ENCODE measurements around the gene POLA1. TPM values are rescaled to one million over a fixed set of nuclear protein-coding genes. Genes with fewer than 3 reads are reported as not detected.

POLA1 gene
- total and polyA plus RNA-seq, 2 of the 4 experiments (the other 2 are of a cell fraction) = 4.0 to 15.1 TPM

- Histone ChIP-seq H4K5ac (ENCODE audit: low read depth, low read length) (no peak overlapping the region), H3K14ac (replicated peaks; ENCODE audit: low read depth, low read length) (no peak overlapping the region), H4K20me1 (ENCODE audit: insufficient read depth, low read length) (no peaks in the 10 kb centered on the region), H2BK15ac (ENCODE audit: low read depth, low read length) (no peak overlapping the region), H3K56ac (ENCODE audit: extremely low read depth, insufficient read depth, low read length) (no peak overlapping the region), H3K9me3 (ENCODE audit: control insufficient read depth, insufficient read depth, low read length) (no peaks in the 10 kb centered on the region), H4K8ac (ENCODE audit: low read depth in 2 of 2, low read length in 2 of 2) (no peak overlapping the region), H3K9ac (ENCODE audit: low read depth, low read length) (no peak overlapping the region), H3K9me1 (ENCODE audit: insufficient read depth, low read length) (no peaks in the 10 kb centered on the region), H3K27ac (ENCODE audit: insufficient read depth, low read length) (no peak overlapping the region), H2BK5ac (ENCODE audit: low read depth, low read length, poor library complexity, severe bottlenecking) (no peak overlapping the region), H3K18ac (ENCODE audit: low read depth, low read length) (no peak overlapping the region), H3K4me1 (ENCODE audit: control insufficient read depth, insufficient read depth, low read length) (no peaks in the 10 kb centered on the region), H4K91ac (ENCODE audit: insufficient read depth, low read depth, low read length) (no peak overlapping the region), H2AFZ (replicated peaks; ENCODE audit: low read length, poor library complexity) (no peak overlapping the region), H3K23ac (ENCODE audit: low read depth, low read length) (no peak overlapping the region), H3K36me3 (ENCODE audit: control insufficient read depth, insufficient read depth, low read length) (no peaks in the 10 kb centered on the region), H3K4me3 (ENCODE audit: insufficient read depth, low read depth, low read length) (no peak overlapping the region), H2BK120ac (ENCODE audit: low read depth, low read length) (no peak overlapping the region), H2AK5ac (ENCODE audit: low read depth, low read length) (no peak overlapping the region), H3K27me3 (ENCODE audit: control insufficient read depth, insufficient read depth, low read length) (no peaks in the 10 kb centered on the region), H3K4me2 (ENCODE audit: low read depth, low read length) (no peak overlapping the region), H3K4ac (ENCODE audit: low read depth, low read length) (no peak overlapping the region), H3K79me1 (ENCODE audit: low read depth in 1 of 2, low read length in 2 of 2) (no peaks in the 10 kb centered on the region), H2AK9ac (replicated peaks; ENCODE audit: low read depth, low read length, poor library complexity) (no peak overlapping the region), H2BK20ac (ENCODE audit: low read depth, low read length) (no peak overlapping the region)
- ATAC-seq (ENCODE audit: low read depth) (no peak), DNase-seq (no peak)
- CTCF ChIA-PET = interaction anchor here (1.2 kb wide), 1 partner anchor 12 kb away, joined by 7 read pairs; no protein-coding TSS in a partner anchor
- no CpG with 5 or more reads among the region's 3 CpGs for WGBS, 2 experiments (ENCODE audit: extremely low coverage in 2 of 2, insufficient read length in 1 of 2)
- in situ Hi-C loops (cut with MboI; ENCODE audit: low sequenced_read_pairs) = no loop called here
- BruUV-seq (replicated peaks) = no TSS peak
- intact Hi-C loops (cut with micrococcal nuclease) = no loop called here
- TF ChIP-seq RAD21 (IDR thresholded peaks at IDR 0.05; ENCODE audit: low read length) (no peak), CHD1 (IDR thresholded peaks at IDR 0.05; ENCODE audit: low read depth, low read length) (no peak), CEBPB (IDR thresholded peaks at IDR 0.05; ENCODE audit: low read depth, low read length) (no peak), ELK1 (IDR thresholded peaks at IDR 0.05; ENCODE audit: borderline replicate concordance, low read depth, low read length) (no peak), FOS (IDR thresholded peaks at IDR 0.05; ENCODE audit: low read depth, low read length) (no peak), CTCF (conservative IDR thresholded peaks at IDR 0.05; ENCODE audit: low read depth, low read length) (no peak), POLR2A (IDR thresholded peaks at IDR 0.05; ENCODE audit: low read depth, low read length) (no peak), MAFK (IDR thresholded peaks at IDR 0.05; ENCODE audit: low read depth, low read length) (no peak), USF2 (IDR thresholded peaks at IDR 0.05; ENCODE audit: low read depth, low read length) (no peak), NFE2L2 (IDR thresholded peaks at IDR 0.05; ENCODE audit: low read depth, low read length) (no peak), BHLHE40 (IDR thresholded peaks at IDR 0.05; ENCODE audit: low read depth, low read length) (no peak), RCOR1 (IDR thresholded peaks at IDR 0.05; ENCODE audit: insufficient replicate concordance, low read length) (no peak), SMC3 (IDR thresholded peaks at IDR 0.05; ENCODE audit: low read depth, low read length) (no peak), RFX5 (IDR thresholded peaks at IDR 0.05; ENCODE audit: low read depth, low read length) (no peak), MXI1 (IDR thresholded peaks at IDR 0.05; ENCODE audit: borderline replicate concordance, low read depth, low read length) (no peak), MAZ (IDR thresholded peaks at IDR 0.05; ENCODE audit: borderline replicate concordance, low read depth, low read length) (no peak)
- dilution Hi-C loops (cut with HindIII; ENCODE audit: low sequenced_read_pairs, unreplicated experiment) = no loop called here
- POLR2A ChIA-PET (ENCODE audit: unreplicated experiment) = interaction anchor here (0.7 kb wide), 1 partner anchor 190 kb away, joined by 5 read pairs; no protein-coding TSS in a partner anchor
Measured at GRCh38 chrX:24741330-24741729, 47.6 kb downstream of the POLA1 start.

Data from IMR-90 (cell line).